Measurements from ENCODE around the gene SLC22A12.

GRCh38 chr11:64628596-64628995, 37.6 kb downstream of the SLC22A12 start:
- TF ChIP-seq JUNB (IDR thresholded peaks at IDR 0.05), result no peak
- no peak for TF ChIP-seq CTCF (IDR thresholded peaks at IDR 0.05)
- no peak for TF ChIP-seq REST (IDR thresholded peaks at IDR 0.05)
- no peak for TF ChIP-seq FOSL2 (IDR thresholded peaks at IDR 0.05)
- TF ChIP-seq FOSL2 (CRISPR knock-in tag; IDR thresholded peaks at IDR 0.05), result no peak
- TF ChIP-seq EP300 (IDR thresholded peaks at IDR 0.05), result no peak
